ENCODE results near the gene ZNF280B. TPM values are rescaled to one million over a fixed set of nuclear protein-coding genes. Genes with fewer than 3 reads are reported as not detected.

ZNF280B gene
- polyA plus RNA-seq, 1 donor (not counting 4 experiments of a cell fraction or from before 2014, with no cell fraction given) = 0.04 TPM

GRCh38 chr22:22553141-22553540, 44.6 kb upstream of the ZNF280B start:
- Histone ChIP-seq H2AFZ (ENCODE audit: control insufficient read depth, low read length) (no peak overlapping the region), H3K36me3 (ENCODE audit: control insufficient read depth in 2 of 2, extremely low read depth in 1 of 2, insufficient read depth in 2 of 2, low read length in 2 of 2) (no peaks in the 10 kb centered on the region), H3K4me3 (ENCODE audit: control insufficient read depth in 2 of 3, extremely low read depth in 1 of 3, insufficient read depth in 2 of 3, low read depth in 1 of 3, low read length in 3 of 3) (no peak overlapping the region), H3K4me2 (ENCODE audit: control insufficient read depth, extremely low read depth, insufficient read depth, low read depth, low read length) (no peak overlapping the region), H3K9me1 (ENCODE audit: control insufficient read depth, extremely low read depth, insufficient read depth, low read length) (no peaks in the 10 kb centered on the region), H4K20me1 (ENCODE audit: control insufficient read depth, extremely low read depth, insufficient read depth, low read length) (no peaks in the 10 kb centered on the region), H3K27ac (ENCODE audit: control insufficient read depth, insufficient read depth, low read length) (no peak overlapping the region), H3K79me2 (ENCODE audit: control insufficient read depth, insufficient read depth, low read length) (no peaks in the 10 kb centered on the region), H3K9ac (ENCODE audit: control insufficient read depth, extremely low read depth, insufficient read depth, low read length) (no peak overlapping the region), H3K27me3 (ENCODE audit: control insufficient read depth, extremely low read depth, insufficient read depth, low read length) (no peaks in the 10 kb centered on the region), H3K4me1 (ENCODE audit: control insufficient read depth, extremely low read depth, insufficient read depth, low read length) (no peaks in the 10 kb centered on the region), H3K9me3 (ENCODE audit: control insufficient read depth, low read depth, low read length) (peaks cover 3% of the 10 kb centered on the region)
- FAIRE-seq (no peak), DNase-seq (ENCODE audit: low read depth, low spot score) (no peak)
- no peak for TF ChIP-seq EZH2 (IDR thresholded peaks at IDR 0.05; ENCODE audit: low read length)
- TF ChIP-seq CTCF (optimal IDR thresholded peaks at IDR 0.05 in 1 of 3, IDR thresholded peaks at IDR 0.05 in 1 of 3, conservative IDR thresholded peaks at IDR 0.05 in 1 of 3; ENCODE audit: extremely low read depth in 1 of 3, insufficient read depth in 2 of 3, low read length in 3 of 3) = no peak
- dilution Hi-C loops (cut with MboI; ENCODE audit: extremely low pct_ligation_motif_present, low sequenced_read_pairs) = no loop called here

GRCh38 chr22:22552630-22553029, 44.1 kb upstream of the ZNF280B start:
- dilution Hi-C loops (cut with MboI; ENCODE audit: extremely low pct_ligation_motif_present, low sequenced_read_pairs) = no loop called here
- H3K36me3 ChIP-seq (ENCODE audit: control insufficient read depth in 2 of 2, extremely low read depth in 1 of 2, insufficient read depth in 2 of 2, low read length in 2 of 2) = no peaks in the 10 kb centered on the region
- H3K9me1 ChIP-seq (ENCODE audit: control insufficient read depth, extremely low read depth, insufficient read depth, low read length) = no peaks in the 10 kb centered on the region
- no peak overlapping the region for H2AFZ ChIP-seq (ENCODE audit: control insufficient read depth, low read length)
- H3K9me3 ChIP-seq (ENCODE audit: control insufficient read depth, low read depth, low read length) = peaks cover 3% of the 10 kb centered on the region
- DNase-seq (ENCODE audit: low read depth, low spot score) = no peak
- H3K9ac ChIP-seq (ENCODE audit: control insufficient read depth, extremely low read depth, insufficient read depth, low read length) = no peak overlapping the region
- H3K4me2 ChIP-seq (ENCODE audit: control insufficient read depth, extremely low read depth, insufficient read depth, low read depth, low read length) = no peak overlapping the region
- H3K4me3 ChIP-seq (ENCODE audit: control insufficient read depth in 2 of 3, extremely low read depth in 1 of 3, insufficient read depth in 2 of 3, low read depth in 1 of 3, low read length in 3 of 3) = no peak overlapping the region
- no peaks in the 10 kb centered on the region for H3K79me2 ChIP-seq (ENCODE audit: control insufficient read depth, insufficient read depth, low read length)
- H3K27me3 ChIP-seq (ENCODE audit: control insufficient read depth, extremely low read depth, insufficient read depth, low read length) = no peaks in the 10 kb centered on the region
- H4K20me1 ChIP-seq (ENCODE audit: control insufficient read depth, extremely low read depth, insufficient read depth, low read length) = no peaks in the 10 kb centered on the region
- no peaks in the 10 kb centered on the region for H3K4me1 ChIP-seq (ENCODE audit: control insufficient read depth, extremely low read depth, insufficient read depth, low read length)
- no peak for TF ChIP-seq EZH2 (IDR thresholded peaks at IDR 0.05; ENCODE audit: low read length)
- TF ChIP-seq CTCF (optimal IDR thresholded peaks at IDR 0.05 in 1 of 3, IDR thresholded peaks at IDR 0.05 in 1 of 3, conservative IDR thresholded peaks at IDR 0.05 in 1 of 3; ENCODE audit: extremely low read depth in 1 of 3, insufficient read depth in 2 of 3, low read length in 3 of 3) = no peak
- FAIRE-seq = no peak
- H3K27ac ChIP-seq (ENCODE audit: control insufficient read depth, insufficient read depth, low read length) = no peak overlapping the region

Data from keratinocyte (primary cell).